HL-60 (cell line): ENCODE measurements around the gene CXCR5.

ENCODE experiments used
- GABPA ChIP-seq: IDR thresholded peaks from 2 replicates; pipeline ENCODE4 v1.6.1; 2012; ENCODE audit warnings: low read depth
- POLR2AphosphoS5 ChIP-seq: IDR thresholded peaks from 2 replicates; pipeline ENCODE4 v1.6.1; 2012; ENCODE audit warnings: low read depth
- SPI1 ChIP-seq: IDR thresholded peaks from 2 replicates; pipeline ENCODE4 v1.6.1; 2012; ENCODE audit warnings: low read depth, mild to moderate bottlenecking, borderline replicate concordance
- TF ChIP-seq, protein P1 (sequence below): IDR thresholded peaks from one replicate; pipeline ENCODE4 v1.5.1; 2011; ENCODE audit warnings: low read length, control low read depth, inconsistent platforms; ENCODE audit not compliant: insufficient read depth

DNA sequence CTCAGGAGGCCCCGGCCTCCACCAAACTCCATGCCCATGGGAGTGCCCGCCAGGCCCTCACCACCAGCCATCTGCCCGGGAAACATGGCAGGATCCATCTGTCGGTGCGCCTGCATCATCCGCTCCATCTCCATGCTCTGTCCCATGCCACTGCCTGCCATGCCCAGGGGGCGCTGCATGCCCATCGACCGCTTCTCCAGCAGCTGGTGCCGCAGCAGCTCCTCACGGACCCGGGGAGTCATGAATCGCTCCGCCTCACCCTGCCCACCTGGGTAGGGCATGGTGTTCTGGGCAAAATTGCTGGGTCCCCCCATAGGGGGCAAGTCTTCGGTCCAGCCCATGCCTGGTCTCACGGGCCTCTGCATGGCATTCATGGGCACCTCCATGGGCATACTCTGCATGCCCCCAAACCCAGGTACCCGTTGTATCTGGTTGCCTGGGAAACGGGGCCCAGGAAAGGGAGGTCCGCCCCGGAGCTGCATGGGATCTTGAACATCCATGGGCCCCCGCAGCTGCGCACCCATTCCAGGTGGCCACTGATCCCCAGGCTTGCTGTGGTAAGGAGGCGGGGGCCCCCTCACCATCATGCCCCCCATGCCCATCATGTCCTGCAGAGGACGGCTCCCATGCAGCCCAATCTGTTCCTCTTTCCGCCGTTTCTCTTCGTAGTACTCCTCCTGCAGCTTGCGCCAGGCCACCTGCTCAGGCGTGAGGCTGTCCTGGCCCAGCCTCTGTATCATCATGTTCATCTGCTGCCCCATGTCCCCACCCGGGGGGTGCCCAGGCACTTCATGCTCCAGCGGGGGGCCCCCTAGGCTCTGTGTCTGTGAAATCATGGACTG lies 18.0 kb downstream of the CXCR5 start:
- TF ChIP-seq, protein P1, sequence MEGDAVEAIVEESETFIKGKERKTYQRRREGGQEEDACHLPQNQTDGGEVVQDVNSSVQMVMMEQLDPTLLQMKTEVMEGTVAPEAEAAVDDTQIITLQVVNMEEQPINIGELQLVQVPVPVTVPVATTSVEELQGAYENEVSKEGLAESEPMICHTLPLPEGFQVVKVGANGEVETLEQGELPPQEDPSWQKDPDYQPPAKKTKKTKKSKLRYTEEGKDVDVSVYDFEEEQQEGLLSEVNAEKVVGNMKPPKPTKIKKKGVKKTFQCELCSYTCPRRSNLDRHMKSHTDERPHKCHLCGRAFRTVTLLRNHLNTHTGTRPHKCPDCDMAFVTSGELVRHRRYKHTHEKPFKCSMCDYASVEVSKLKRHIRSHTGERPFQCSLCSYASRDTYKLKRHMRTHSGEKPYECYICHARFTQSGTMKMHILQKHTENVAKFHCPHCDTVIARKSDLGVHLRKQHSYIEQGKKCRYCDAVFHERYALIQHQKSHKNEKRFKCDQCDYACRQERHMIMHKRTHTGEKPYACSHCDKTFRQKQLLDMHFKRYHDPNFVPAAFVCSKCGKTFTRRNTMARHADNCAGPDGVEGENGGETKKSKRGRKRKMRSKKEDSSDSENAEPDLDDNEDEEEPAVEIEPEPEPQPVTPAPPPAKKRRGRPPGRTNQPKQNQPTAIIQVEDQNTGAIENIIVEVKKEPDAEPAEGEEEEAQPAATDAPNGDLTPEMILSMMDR, result no peak
- TF ChIP-seq POLR2AphosphoS5 (no peak), SPI1 (no peak), GABPA (no peak)
